Iris pigment epithelial cell (primary cell): ENCODE measurements around the gene CNNM3.
A peak's percentile ranks its signal among the peaks of the same experiment; 100 is the strongest.

Experiments
- DNase-seq: peaks from one replicate; pipeline ENCODE4 v3.0.0-alpha.2; 2011; ENCODE audit warnings: low read depth

Gene CNNM3

GRCh38 chr2:96864343-96865091 lies 48.4 kb downstream of the CNNM3 start:
- DNase-seq: no peak

- no peak for DNase-seq
Observed at GRCh38 chr2:96865654-96866053, 49.6 kb downstream of the CNNM3 start.

- DNase-seq: no peak
Observed at GRCh38 chr2:96866149-96866548, 50.1 kb downstream of the CNNM3 start.

- DNase-seq: no peak
Observed at GRCh38 chr2:96866586-96866985, 50.5 kb downstream of the CNNM3 start.

GRCh38 chr2:96866986-96867755 lies 51.1 kb downstream of the CNNM3 start:
- DNase-seq: no peak

- DNase-seq: peak; percentile 47
Observed at GRCh38 chr2:96867756-96868554, 51.9 kb downstream of the CNNM3 start.

- DNase-seq: peak; percentile 90
Observed at GRCh38 chr2:96868555-96869280, 52.6 kb downstream of the CNNM3 start.

GRCh38 chr2:96869281-96869821 lies 53.3 kb downstream of the CNNM3 start:
- DNase-seq: peak; percentile 89

GRCh38 chr2:96869822-96870625 lies 54.0 kb downstream of the CNNM3 start, which contains the start of gene SEMA4C:
Gene SEMA4C (minus strand): TSS chr2:96870080. CDS start chr2:96867886, 2,194 bp downstream.
- peak; percentile 55 for DNase-seq

GRCh38 chr2:96870626-96871255 lies 54.7 kb downstream of the CNNM3 start:
- no peak for DNase-seq

- peak; percentile 66 for DNase-seq
Observed at GRCh38 chr2:96872591-96873349, 56.7 kb downstream of the CNNM3 start.

GRCh38 chr2:96873651-96874096 lies 57.6 kb downstream of the CNNM3 start:
- DNase-seq: no peak

GRCh38 chr2:96874198-96874831 lies 58.2 kb downstream of the CNNM3 start:
- DNase-seq: no peak

- no peak for DNase-seq
Observed at GRCh38 chr2:96875498-96876268, 59.6 kb downstream of the CNNM3 start.

GRCh38 chr2:96876269-96877041 lies 60.4 kb downstream of the CNNM3 start:
- DNase-seq: peak; percentile 44

- DNase-seq: no peak
Observed at GRCh38 chr2:96877042-96877451, 61.0 kb downstream of the CNNM3 start.

- DNase-seq: no peak
Observed at GRCh38 chr2:96877631-96878092, 61.6 kb downstream of the CNNM3 start.
